Stimulated activated CD8-positive, alpha-beta memory T cell treated with anti-CD3 and anti-CD28 coated beads, Interleukin-7, amount 100 ng/mL, for 4 hours (primary cell): ENCODE results near the gene CCDC81.
"Not testable (repeated sequence)": the region's sequence is repeated elsewhere in the genome, so short reads cannot be mapped to it uniquely, and the experiment has no call there.

Experiments used
- DNase-seq, 2 donors: peaks; one replicate each; pipeline ENCODE4 v3.0.0-alpha.2; 2020; ENCODE audit warnings: low read depth in 2 of 2

Gene CCDC81

GRCh38 chr11:86386746-86387145, 12.1 kb downstream of the CCDC81 start:
- DNase-seq, result no peak

- DNase-seq, result no peak
Observed at GRCh38 chr11:86388198-86388597, 13.5 kb downstream of the CCDC81 start.

- no peak for DNase-seq
Observed at GRCh38 chr11:86390487-86390886, 15.8 kb downstream of the CCDC81 start.

GRCh38 chr11:86395061-86395551, 20.4 kb downstream of the CCDC81 start:
- DNase-seq, result no peak

- no peak for DNase-seq
Observed at GRCh38 chr11:86396396-86396795, 21.7 kb downstream of the CCDC81 start.

- no peak for DNase-seq
Observed at GRCh38 chr11:86397351-86397750, 22.7 kb downstream of the CCDC81 start.

- DNase-seq, result no peak
Observed at GRCh38 chr11:86398106-86398505, 23.4 kb downstream of the CCDC81 start.

- DNase-seq, result no peak
Observed at GRCh38 chr11:86403458-86403857, 28.8 kb downstream of the CCDC81 start.

- no peak for DNase-seq
Observed at GRCh38 chr11:86408845-86409244, 34.2 kb downstream of the CCDC81 start.

GRCh38 chr11:86414032-86414431, 39.3 kb downstream of the CCDC81 start:
- no peak for DNase-seq

GRCh38 chr11:86415026-86415425, 40.3 kb downstream of the CCDC81 start:
- DNase-seq, result no peak

GRCh38 chr11:86416494-86416893, 41.8 kb downstream of the CCDC81 start:
- no peak for DNase-seq

- not testable (repeated sequence) for DNase-seq
Observed at GRCh38 chr11:86416951-86417350, 42.3 kb downstream of the CCDC81 start.

- no peak for DNase-seq
Observed at GRCh38 chr11:86418106-86418505, 43.4 kb downstream of the CCDC81 start.

- no peak for DNase-seq
Observed at GRCh38 chr11:86418513-86418912, 43.8 kb downstream of the CCDC81 start.

- DNase-seq, result no peak
Observed at GRCh38 chr11:86418917-86419316, 44.2 kb downstream of the CCDC81 start.

GRCh38 chr11:86421946-86422345, 47.3 kb downstream of the CCDC81 start:
- DNase-seq, result no peak

GRCh38 chr11:86422371-86422770, 47.7 kb downstream of the CCDC81 start:
- no peak for DNase-seq

- not testable (repeated sequence) for DNase-seq
Observed at GRCh38 chr11:86423488-86423887, 48.8 kb downstream of the CCDC81 start.

- DNase-seq, result no peak
Observed at GRCh38 chr11:86427441-86427840, 52.8 kb downstream of the CCDC81 start.

- no peak for DNase-seq
Observed at GRCh38 chr11:86431258-86431657, 56.6 kb downstream of the CCDC81 start.

GRCh38 chr11:86433361-86434095, 58.8 kb downstream of the CCDC81 start:
- DNase-seq, result not testable (repeated sequence)

GRCh38 chr11:86435711-86436110, 61.0 kb downstream of the CCDC81 start:
- DNase-seq, result no peak

- no peak for DNase-seq
Observed at GRCh38 chr11:86438685-86439084, 64.0 kb downstream of the CCDC81 start.
